Fibroblast of lung (primary cell): Measurements from ENCODE around the gene KRTAP9-3. TPM values are rescaled to one million over a fixed set of nuclear protein-coding genes. Genes with fewer than 3 reads are reported as not detected.

Source experiments
- DNase-seq, 2 donors: peaks; one replicate each; pipeline versions ENCODE4 v3.0.0 to v3.0.0-alpha.2; 2010; ENCODE audit warnings: low read depth in 2 of 2
- H2AFZ ChIP-seq: 2 replicates; pipeline ENCODE4 v1.5.1; 2012; ENCODE audit warnings: low read length, control low read depth, inconsistent platforms
- H3K27ac ChIP-seq: 2 replicates; pipeline ENCODE4 v1.5.1; 2011; ENCODE audit warnings: low read length, control low read depth; ENCODE audit not compliant: insufficient read depth
- H3K27me3 ChIP-seq: 2 replicates; pipeline ENCODE4 v1.5.1; 2011; ENCODE audit warnings: mild to moderate bottlenecking, low read length; ENCODE audit not compliant: control insufficient read depth, insufficient read depth
- H3K36me3 ChIP-seq: 2 replicates; pipeline ENCODE4 v1.5.1; 2011; ENCODE audit warnings: low read length; ENCODE audit not compliant: control insufficient read depth, insufficient read depth
- H3K4me1 ChIP-seq: 2 replicates; pipeline ENCODE4 v1.5.1; 2011; ENCODE audit warnings: low read length; ENCODE audit not compliant: control insufficient read depth, insufficient read depth; ENCODE audit errors: extremely low read depth
- H3K4me2 ChIP-seq: 2 replicates; pipeline ENCODE4 v1.5.1; 2011; ENCODE audit warnings: low read length, control low read depth; ENCODE audit not compliant: insufficient read depth; ENCODE audit errors: extremely low read depth
- H3K4me3 ChIP-seq, 4 experiments: fragments of 200-600 bp in 1 of 4; sonication (generic) in 1 of 4; replicated peaks in 1 of 4; 2 replicates each; pipeline ENCODE4 v1.5.1; 2011 to 2016; ENCODE audit warnings: low read length in 4 of 4, low read depth in 3 of 4, mild to moderate bottlenecking in 3 of 4, control low read depth in 2 of 4, inconsistent platforms in 1 of 4, mixed read lengths in 1 of 4; ENCODE audit not compliant: insufficient read depth in 1 of 4; ENCODE audit errors: control extremely low read depth in 1 of 4
- H3K79me2 ChIP-seq: 2 replicates; pipeline ENCODE4 v1.5.1; 2012; ENCODE audit warnings: mild to moderate bottlenecking, low read length, inconsistent platforms; ENCODE audit not compliant: control insufficient read depth, insufficient read depth
- H3K9ac ChIP-seq: 2 replicates; pipeline ENCODE4 v1.5.1; 2011; ENCODE audit warnings: mild to moderate bottlenecking, low read length, control low read depth; ENCODE audit not compliant: insufficient read depth
- H3K9me3 ChIP-seq: 2 replicates; pipeline ENCODE4 v1.5.1; 2012; ENCODE audit warnings: low read depth, low read length; ENCODE audit not compliant: control insufficient read depth, insufficient read depth
- H4K20me1 ChIP-seq: 2 replicates; pipeline ENCODE4 v1.5.1; 2011; ENCODE audit warnings: low read length; ENCODE audit not compliant: control insufficient read depth, insufficient read depth; ENCODE audit errors: extremely low read depth
- CTCF ChIP-seq, 2 donors: IDR thresholded peaks in 1 of 2; conservative IDR thresholded peaks in 1 of 2; 1 replicate in 1 of 2; 2 replicates in 1 of 2; pipeline ENCODE4 v1.5.1; 2011 to 2012; ENCODE audit warnings: low read length in 2 of 2, control low read depth in 1 of 2, inconsistent platforms in 1 of 2, low read depth in 1 of 2, mild to moderate bottlenecking in 1 of 2
- EZH2 ChIP-seq: IDR thresholded peaks from 2 replicates; pipeline ENCODE4 v1.5.1; 2012; ENCODE audit warnings: low read length, control low read depth, mild to moderate bottlenecking; ENCODE audit errors: missing control alignments
- polyA plus RNA-seq, 2 donors: library from polyadenylated mRNA; depleted of rRNA in 1 of 2; stranded (reverse) in 1 of 2; unstranded in 1 of 2; fragments of >200 nt; gene quantifications; 2 replicates each; pipeline ENCODE4 v1.2.1, GENCODE V29; 2011 to 2012; ENCODE audit warnings: missing spikeins in 1 of 2
- total RNA-seq: library from RNA; depleted of rRNA; stranded (reverse); fragments of >200 nt; gene quantifications from 2 replicates; pipeline ENCODE4 v1.2.1, GENCODE V29; 2014

The KRTAP9-3 gene
- total and polyA plus RNA-seq, 2 donors (not counting 1 experiment from before 2014, with no cell fraction given), result not detected

GRCh38 chr17:41212524-41213169 is 19.6 kb upstream of the KRTAP9-3 start:
- H3K36me3 ChIP-seq, result no peaks in the 10 kb centered on the region
- no peak overlapping the region for H3K27ac ChIP-seq
- no peak overlapping the region for H3K4me2 ChIP-seq
- no peak overlapping the region for H3K4me3 ChIP-seq
- no peak overlapping the region for H3K9ac ChIP-seq
- H2AFZ ChIP-seq, result no peak overlapping the region
- no peaks in the 10 kb centered on the region for H4K20me1 ChIP-seq
- no peak for DNase-seq
- no peak for TF ChIP-seq EZH2
- no peak for TF ChIP-seq CTCF (conservative IDR thresholded peaks at IDR 0.05 in 1 of 2, IDR thresholded peaks at IDR 0.05 in 1 of 2; ENCODE audit: low read depth in 1 of 2, low read length in 2 of 2)
- H3K4me1 ChIP-seq, result no peaks in the 10 kb centered on the region
- no peaks in the 10 kb centered on the region for H3K9me3 ChIP-seq
- H3K27me3 ChIP-seq, result no peaks in the 10 kb centered on the region
- no peaks in the 10 kb centered on the region for H3K79me2 ChIP-seq

GRCh38 chr17:41215681-41216080 is 16.6 kb upstream of the KRTAP9-3 start:
- TF ChIP-seq CTCF (conservative IDR thresholded peaks at IDR 0.05 in 1 of 2, IDR thresholded peaks at IDR 0.05 in 1 of 2; ENCODE audit: low read depth in 1 of 2, low read length in 2 of 2) (no peak), EZH2 (no peak)
- Histone ChIP-seq H3K27ac (no peak overlapping the region), H3K79me2 (no peaks in the 10 kb centered on the region), H2AFZ (no peak overlapping the region), H3K36me3 (no peaks in the 10 kb centered on the region), H3K9ac (no peak overlapping the region), H3K9me3 (no peaks in the 10 kb centered on the region), H3K4me2 (no peak overlapping the region), H3K4me1 (no peaks in the 10 kb centered on the region), H3K4me3 (no peak overlapping the region), H4K20me1 (no peaks in the 10 kb centered on the region), H3K27me3 (no peaks in the 10 kb centered on the region)
- DNase-seq, result no peak

- Histone ChIP-seq H3K4me2 (no peak overlapping the region), H4K20me1 (no peaks in the 10 kb centered on the region), H3K79me2 (no peaks in the 10 kb centered on the region), H3K27me3 (no peaks in the 10 kb centered on the region), H3K9me3 (no peaks in the 10 kb centered on the region), H3K27ac (no peak overlapping the region), H2AFZ (no peak overlapping the region), H3K4me1 (no peaks in the 10 kb centered on the region), H3K4me3 (no peak overlapping the region), H3K36me3 (no peaks in the 10 kb centered on the region), H3K9ac (no peak overlapping the region)
- no peak for TF ChIP-seq CTCF (conservative IDR thresholded peaks at IDR 0.05 in 1 of 2, IDR thresholded peaks at IDR 0.05 in 1 of 2; ENCODE audit: low read depth in 1 of 2, low read length in 2 of 2)
- no peak for TF ChIP-seq EZH2
- DNase-seq, result no peak
These were observed 8.4 kb upstream of the KRTAP9-3 start for GRCh38 chr17:41223821-41224220.
